Left lobe of liver (tissue), 2 donors: Measurements from ENCODE around the gene OR6B3. TPM values are rescaled to one million over a fixed set of nuclear protein-coding genes. Genes with fewer than 3 reads are reported as not detected.

Source experiments
- ATAC-seq: fragments of 200-7000 bp; cut with Tn5 transposase; one replicate; pipeline ENCODE4 v1.9.1; 2020; ENCODE audit warnings: mild to moderate bottlenecking, moderate library complexity
- DNase-seq: peaks from one replicate; pipeline ENCODE4 v3.0.0-alpha.2; 2020; ENCODE audit warnings: low spot score
- total RNA-seq: library from RNA; stranded (reverse); gene quantifications from one replicate; pipeline ENCODE4 v1.2.1, GENCODE V29; 2021
- donor health status: DM: no; HTN: no; CAD: no; lungs with moderate emphysema.
- donor health status: DM: no; HTN: yes; CAD: no.

Gene OR6B3
- not detected for total RNA-seq

- no peak for ATAC-seq
- DNase-seq: no peak
These were observed at the start of gene OR6B3 for GRCh38 chr2:240053173-240054155. Gene OR6B3, minus strand, starts transcription at chr2:240053521.

- ATAC-seq (peak; percentile 18), DNase-seq (no peak)
These were observed 45.0 kb upstream of the OR6B3 start for GRCh38 chr2:240098349-240098748.

- no peak for DNase-seq
These were observed 42.5 kb upstream of the OR6B3 start for GRCh38 chr2:240095556-240096523.

GRCh38 chr2:240089306-240089705 is 36.0 kb upstream of the OR6B3 start:
- DNase-seq (no peak), ATAC-seq (no peak)

More at GRCh38 chr2:240095556-240096523, 42.5 kb upstream of the OR6B3 start:
- no peak for ATAC-seq

GRCh38 chr2:240086563-240086962 is 33.2 kb upstream of the OR6B3 start:
- DNase-seq: no peak
- ATAC-seq: no peak

GRCh38 chr2:240078631-240079030 is 25.3 kb upstream of the OR6B3 start:
- no peak for DNase-seq
- ATAC-seq: no peak

- ATAC-seq (no peak), DNase-seq (no peak)
These were observed 24.1 kb upstream of the OR6B3 start for GRCh38 chr2:240077442-240077841.

- ATAC-seq (no peak), DNase-seq (no peak)
These were observed 21.2 kb upstream of the OR6B3 start for GRCh38 chr2:240074545-240074944.

GRCh38 chr2:240070907-240071306 is 17.6 kb upstream of the OR6B3 start:
- no peak for ATAC-seq

GRCh38 chr2:240069829-240070228 is 16.5 kb upstream of the OR6B3 start:
- DNase-seq: no peak

More at GRCh38 chr2:240070907-240071306, 17.6 kb upstream of the OR6B3 start:
- no peak for DNase-seq

GRCh38 chr2:240068193-240068592 is 14.9 kb upstream of the OR6B3 start:
- ATAC-seq (no peak), DNase-seq (no peak)

More at GRCh38 chr2:240069829-240070228, 16.5 kb upstream of the OR6B3 start:
- ATAC-seq: no peak

- no peak for DNase-seq
- ATAC-seq: no peak
These were observed 13.2 kb upstream of the OR6B3 start for GRCh38 chr2:240066489-240066888.

- DNase-seq (no peak), ATAC-seq (no peak)
These were observed 11.6 kb upstream of the OR6B3 start for GRCh38 chr2:240064898-240065297.

GRCh38 chr2:240060977-240061591 is 7.8 kb upstream of the OR6B3 start:
- DNase-seq (no peak), ATAC-seq (peak; percentile 94)

GRCh38 chr2:240056678-240057077 is 3.4 kb upstream of the OR6B3 start:
- DNase-seq (no peak), ATAC-seq (no peak)

GRCh38 chr2:240055177-240055917 is 2.0 kb upstream of the OR6B3 start:
- DNase-seq (no peak), ATAC-seq (no peak)

GRCh38 chr2:240052524-240052923 is 797 bp downstream of the OR6B3 start:
- no peak for ATAC-seq

GRCh38 chr2:240051697-240052096 is 1.6 kb downstream of the OR6B3 start:
- ATAC-seq: no peak

More at GRCh38 chr2:240052524-240052923, 797 bp downstream of the OR6B3 start:
- DNase-seq: no peak

GRCh38 chr2:240050278-240050677 is 3.0 kb downstream of the OR6B3 start:
- DNase-seq (no peak), ATAC-seq (no peak)

More at GRCh38 chr2:240051697-240052096, 1.6 kb downstream of the OR6B3 start:
- DNase-seq: no peak

- ATAC-seq (no peak), DNase-seq (no peak)
These were observed 5.1 kb downstream of the OR6B3 start for GRCh38 chr2:240048237-240048636.
